Endometrium (tissue), 2 donors: Measurements from ENCODE around the gene CYP11A1.

Experiments
- FAIRE-seq: peaks from 2 replicates; lab custom pipeline; 2012; peaks lifted over from hg19 to GRCh38; lab: Jason Lieb, UNC
- donor health status: control.
- donor health status: control.

CYP11A1 gene

GRCh38 chr15:74367296-74367854 lies at the start of gene CYP11A1:
Gene CYP11A1, minus strand, starts transcription at chr15:74367646. Its CDS starts 61 bp downstream, at chr15:74367585.
- FAIRE-seq = no peak

DNA sequence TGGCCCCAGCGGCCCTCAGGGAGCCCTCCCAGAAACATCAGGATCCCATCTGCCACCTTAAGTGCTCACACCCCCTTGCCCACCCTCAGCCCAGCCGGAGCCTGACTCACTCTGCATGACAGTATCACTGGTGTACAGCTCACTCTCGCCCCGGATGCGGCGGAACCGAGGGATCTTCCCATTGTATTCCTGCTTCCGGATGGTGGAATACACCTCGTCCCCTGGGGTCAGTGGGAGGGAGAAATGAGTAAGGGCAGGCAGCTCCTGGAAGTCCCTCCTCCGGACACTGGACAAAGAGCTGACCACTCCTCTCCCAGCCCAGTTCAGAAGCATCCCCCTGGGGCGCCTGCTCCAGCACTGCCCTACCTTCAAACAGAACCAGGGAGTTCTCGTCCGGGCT lies 49.8 kb upstream of the CYP11A1 start:
- no peak for FAIRE-seq

DNA sequence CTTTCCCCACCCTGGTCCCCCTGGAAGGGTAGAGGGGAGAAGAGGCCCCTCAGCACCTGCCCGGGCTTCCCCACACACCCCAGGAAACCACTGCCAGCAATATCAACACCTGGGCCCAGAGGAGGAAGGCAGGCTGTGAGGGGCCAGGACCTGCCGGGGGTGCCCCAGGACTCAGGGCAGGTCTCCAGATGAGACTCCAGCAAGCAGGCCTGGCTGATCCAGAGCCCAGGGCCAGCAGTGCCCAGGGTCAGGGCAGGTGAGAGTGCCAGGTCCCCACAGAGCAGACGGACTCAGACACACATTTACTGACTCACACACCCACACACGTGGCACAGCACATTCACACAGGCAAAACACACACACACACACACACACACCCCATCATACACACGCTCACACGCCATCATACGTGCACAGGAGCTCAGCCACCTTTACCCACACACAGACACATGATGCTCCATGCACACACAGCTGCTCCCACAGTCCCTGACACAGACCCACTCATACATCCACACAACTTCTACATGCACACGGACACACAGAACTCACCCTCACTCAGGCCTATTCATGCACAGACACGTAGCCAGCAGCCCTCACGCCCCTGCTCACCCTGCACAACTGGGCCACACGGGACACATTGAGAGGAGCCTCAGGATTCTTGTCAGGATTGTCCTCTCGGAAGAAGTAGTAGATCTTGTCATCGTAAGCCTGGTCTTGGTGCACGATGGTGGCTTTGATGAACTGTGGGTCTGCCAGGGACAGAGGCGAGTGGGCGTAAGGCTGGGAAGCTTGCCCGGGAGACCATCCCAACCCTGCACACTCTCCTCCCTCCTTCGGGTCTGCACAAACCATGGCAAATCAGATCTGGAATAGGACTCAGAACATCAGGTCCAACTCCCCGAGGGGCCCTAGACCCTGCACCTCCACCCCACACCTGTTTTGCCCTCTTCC lies 48.8 kb upstream of the CYP11A1 start:
- no peak for FAIRE-seq

- no peak for FAIRE-seq
Observed at GRCh38 chr15:74414603-74415338, 47.3 kb upstream of the CYP11A1 start.

GRCh38 chr15:74414081-74414580 lies 46.7 kb upstream of the CYP11A1 start:
- FAIRE-seq = no peak

- FAIRE-seq = no peak
Observed at GRCh38 chr15:74413350-74414080, 46.1 kb upstream of the CYP11A1 start.

DNA sequence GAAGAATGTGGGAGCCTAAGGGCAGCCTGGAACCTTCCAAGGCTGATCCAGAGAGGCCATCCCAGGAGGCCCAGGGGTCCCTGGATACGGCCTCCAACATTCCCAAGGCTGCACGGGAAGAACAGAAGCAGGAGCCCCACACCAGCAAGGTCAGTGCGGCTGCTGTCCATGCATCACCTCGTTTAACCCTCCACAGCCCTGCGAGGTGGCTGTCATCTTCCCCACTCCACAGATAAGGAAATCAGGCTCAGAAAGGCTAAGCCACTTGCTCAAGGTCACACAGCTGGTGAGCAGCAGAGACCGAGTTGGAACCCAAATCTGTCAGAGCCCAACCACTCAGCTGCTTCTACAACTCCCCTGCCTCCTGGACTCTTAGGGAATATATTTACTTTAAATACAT lies 44.7 kb upstream of the CYP11A1 start:
- FAIRE-seq = no peak

GRCh38 chr15:74411686-74412085 lies 44.2 kb upstream of the CYP11A1 start:
- FAIRE-seq = no peak

DNA sequence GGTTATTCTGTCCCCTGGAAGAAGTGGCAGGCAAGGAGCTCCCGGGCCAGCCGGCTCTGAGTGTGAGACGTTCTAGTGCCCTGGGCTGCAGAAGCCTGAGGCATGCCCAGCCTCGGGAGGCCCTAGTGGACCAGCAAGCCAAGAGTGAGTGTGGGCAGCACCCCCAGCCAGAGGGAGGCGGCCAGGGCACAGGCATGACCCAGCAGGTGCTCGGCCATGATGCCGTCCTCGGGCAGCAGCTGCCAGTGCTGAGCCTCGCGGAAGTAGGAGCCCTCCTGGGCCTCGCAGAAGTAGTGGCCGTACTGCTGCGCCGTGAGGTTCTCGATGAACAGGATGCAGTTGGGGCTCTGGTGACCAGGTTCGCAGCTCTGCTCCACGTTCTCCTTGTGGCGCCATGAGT lies 43.1 kb upstream of the CYP11A1 start:
- no peak for FAIRE-seq

DNA sequence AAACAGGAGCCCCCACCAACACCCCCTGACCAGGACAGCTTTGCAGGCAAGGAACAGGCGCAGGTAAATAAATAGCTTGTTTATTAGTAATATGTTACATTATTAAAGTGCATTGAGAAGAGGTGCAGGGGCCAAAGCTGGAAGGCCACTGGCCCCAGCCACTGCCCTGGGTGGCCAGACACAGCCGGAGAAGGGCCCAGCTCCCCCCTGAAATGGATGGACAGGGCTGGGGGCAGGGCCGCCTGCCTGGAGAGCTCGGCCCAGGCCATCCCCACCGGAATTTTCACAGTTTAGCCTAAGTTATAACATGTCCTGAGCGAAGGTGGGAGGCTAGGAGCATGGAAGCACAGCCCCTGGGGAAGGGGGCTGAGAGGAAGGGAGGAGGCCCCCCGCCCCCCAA lies 41.8 kb upstream of the CYP11A1 start:
- FAIRE-seq = no peak

- FAIRE-seq = no peak
Observed at GRCh38 chr15:74408815-74409214, 41.4 kb upstream of the CYP11A1 start.

DNA sequence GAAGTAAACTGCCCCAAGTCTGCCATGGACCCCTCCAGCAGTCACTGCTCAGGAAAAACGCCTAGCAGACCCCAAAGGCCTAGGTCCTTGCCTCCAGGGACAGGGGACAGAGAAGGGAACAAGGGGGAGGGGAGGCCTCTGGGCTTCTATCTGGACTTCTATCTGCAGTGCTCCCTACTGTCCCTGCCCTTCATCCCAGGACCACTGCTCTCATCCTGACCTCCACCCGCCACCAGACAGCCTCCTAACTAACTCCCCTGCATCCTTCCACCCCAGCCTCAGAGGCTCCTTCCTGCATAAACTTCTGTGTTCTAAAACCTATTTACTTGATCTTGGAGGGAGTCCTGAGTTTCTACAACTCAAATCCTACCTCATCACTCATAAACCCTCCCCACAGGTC lies 40.9 kb upstream of the CYP11A1 start:
- FAIRE-seq = no peak

DNA sequence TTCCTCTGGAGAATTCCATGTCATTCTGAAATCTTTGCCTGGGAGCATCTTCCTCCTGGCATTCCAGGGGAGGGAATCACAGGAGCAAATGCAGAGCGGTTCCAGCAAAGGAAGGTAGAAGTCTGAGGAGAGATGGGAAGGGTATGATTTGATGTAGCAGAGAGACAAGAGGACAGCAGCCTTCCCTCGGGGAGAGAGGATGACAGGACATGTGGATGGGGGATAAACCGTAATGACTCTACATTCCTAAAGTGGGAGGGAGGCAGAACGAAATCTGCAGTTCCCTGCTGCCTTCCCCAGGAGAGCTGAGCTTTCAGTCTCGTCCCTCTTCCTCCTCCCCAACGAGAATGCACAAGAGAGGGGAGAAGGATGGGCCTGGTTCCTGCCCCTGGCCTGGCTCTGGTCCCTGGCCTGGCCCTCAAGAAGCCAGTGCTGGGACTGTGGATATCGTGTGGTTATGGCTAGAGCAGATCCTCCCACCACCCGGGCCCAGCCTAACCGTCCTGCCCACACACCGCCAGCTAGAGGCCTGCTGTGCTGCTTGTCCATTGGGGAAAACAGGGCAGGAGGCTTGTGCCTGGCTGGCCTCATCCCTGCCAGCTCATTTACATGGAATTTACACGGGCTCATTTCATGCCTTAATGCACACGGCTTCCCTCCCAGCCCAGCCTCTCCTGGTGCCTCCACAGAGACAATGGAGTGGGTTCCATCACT lies 39.7 kb upstream of the CYP11A1 start:
- no peak for FAIRE-seq

DNA sequence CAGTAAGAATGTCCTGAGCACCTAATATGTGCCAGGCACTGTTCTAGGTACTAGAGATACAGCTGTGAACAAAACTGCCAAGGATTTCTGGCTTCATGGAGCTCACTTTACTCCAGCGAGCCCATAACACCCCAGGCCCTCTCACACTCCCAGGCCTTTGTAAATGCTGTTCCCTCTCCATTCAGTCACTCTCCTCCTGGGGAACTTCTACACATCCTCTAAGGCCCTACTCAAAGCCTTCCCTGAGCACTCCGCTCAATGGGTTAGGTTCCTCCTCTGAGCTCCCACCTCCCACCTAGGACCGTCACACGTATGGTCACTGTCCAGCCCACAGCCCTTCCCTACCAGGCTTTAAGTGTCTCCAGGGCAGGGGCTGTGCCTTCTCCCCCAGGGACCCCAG lies 39.1 kb upstream of the CYP11A1 start:
- FAIRE-seq = no peak

GRCh38 chr15:74405823-74406222 lies 38.4 kb upstream of the CYP11A1 start:
- no peak for FAIRE-seq

DNA sequence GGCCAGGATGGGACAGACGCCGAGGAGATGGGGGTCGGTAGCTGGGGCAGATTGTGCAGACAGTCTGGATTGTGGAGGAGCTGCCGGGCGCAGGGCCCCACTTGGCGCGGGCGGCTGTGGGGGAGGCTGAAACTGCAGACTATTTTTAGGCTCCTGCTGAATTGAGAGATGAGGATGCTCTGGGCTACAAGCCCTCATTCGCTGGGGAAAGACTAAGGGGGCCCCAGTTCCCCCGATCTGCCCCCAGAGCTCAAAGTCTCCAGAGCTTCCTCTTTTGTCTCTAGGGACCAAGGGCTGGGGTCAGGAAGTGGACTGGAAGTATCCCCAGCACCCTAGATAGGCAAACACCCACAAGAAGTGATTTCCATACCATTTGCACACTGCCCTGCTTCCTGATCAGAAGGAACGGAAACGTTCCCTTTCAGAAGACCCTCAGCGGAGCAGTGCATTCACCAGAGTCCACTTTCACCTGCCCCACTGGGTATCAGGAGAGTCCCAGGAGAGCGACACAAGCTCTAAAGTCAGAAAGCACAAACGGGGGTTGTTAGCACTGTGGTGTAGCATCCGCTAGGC lies 36.6 kb upstream of the CYP11A1 start:
- no peak for FAIRE-seq

DNA sequence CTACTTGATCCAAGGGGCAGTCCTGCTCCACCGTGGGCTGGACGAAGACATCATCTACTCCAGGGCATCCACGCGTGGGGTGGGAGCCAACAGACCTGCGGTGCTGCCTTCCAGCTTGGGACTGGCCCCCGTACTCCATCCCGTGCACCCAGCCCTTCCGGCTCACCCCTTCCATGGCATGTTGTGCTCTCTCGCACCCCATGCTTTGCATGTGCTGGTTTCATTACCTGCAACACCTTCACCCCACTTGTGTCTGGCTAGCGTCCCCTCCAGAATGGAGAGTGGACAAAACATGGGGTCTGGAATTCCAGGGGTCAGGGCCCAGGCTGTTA lies 36.1 kb upstream of the CYP11A1 start:
- FAIRE-seq = no peak

GRCh38 chr15:74402873-74403587 lies 35.6 kb upstream of the CYP11A1 start:
- FAIRE-seq = no peak

DNA sequence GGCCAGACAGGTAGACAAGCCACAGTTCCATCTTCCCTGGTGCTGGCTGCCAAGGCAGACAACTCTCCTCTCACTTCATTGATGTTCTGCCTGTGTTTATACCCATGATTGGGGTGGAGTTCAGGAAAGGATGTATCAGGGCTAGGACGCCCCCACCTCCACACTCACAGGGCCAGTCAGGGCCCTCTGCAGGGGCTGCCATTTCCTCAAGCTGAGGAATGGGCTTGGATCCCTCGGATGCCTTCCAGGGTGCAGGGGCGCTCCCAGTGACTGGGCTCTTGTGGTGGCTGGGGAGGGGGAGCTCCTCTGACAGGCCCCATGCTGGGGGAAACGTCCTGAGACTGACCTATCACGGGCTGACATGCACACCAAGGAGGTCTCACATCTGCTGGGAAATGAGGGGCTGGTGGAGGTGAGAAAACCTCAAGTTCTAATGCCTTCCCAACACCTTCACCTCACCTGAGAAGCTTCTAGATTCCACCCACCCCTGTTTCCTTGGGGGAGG lies 34.9 kb upstream of the CYP11A1 start:
- no peak for FAIRE-seq
